SK-N-SH treated with all-trans-retinoic acid at 6 μM for 48 hours (cell line): ENCODE data around the gene HSPE1.
A peak's percentile ranks its signal among the peaks of the same experiment; 100 is the strongest.

Source experiments
- ATAC-seq: fragments of 200-7000 bp; cut with Tn5 transposase; 3 replicates; pipeline ENCODE4 v1.9.1; 2020; ENCODE audit warnings: mild to moderate bottlenecking, moderate library complexity
- ARNTL ChIP-seq: fragments of 450-650 bp; formaldehyde crosslinking; IDR thresholded peaks from 2 replicates; pipeline ENCODE4 v1.5.0; 2020; ENCODE audit warnings: low read depth, mild to moderate bottlenecking, moderate library complexity, borderline replicate concordance
- BACH2 ChIP-seq: fragments of 250-450 bp; sonication (Bioruptor Pico); IDR thresholded peaks from 2 replicates; pipeline ENCODE4 v1.9.0; 2021; ENCODE audit warnings: mild to moderate bottlenecking, borderline replicate concordance
- CSDC2 ChIP-seq: fragments of 250-450 bp; sonication (Bioruptor Pico); IDR thresholded peaks from 2 replicates; pipeline ENCODE4 v1.5.0; 2020; ENCODE audit warnings: mild to moderate bottlenecking, moderate library complexity
- ESRRG ChIP-seq: fragments of 250-450 bp; sonication (Bioruptor Pico); IDR thresholded peaks from 2 replicates; pipeline ENCODE4 v1.6.1; 2021; ENCODE audit warnings: mild to moderate bottlenecking
- GLIS3 ChIP-seq: fragments of 250-450 bp; sonication (Bioruptor Pico); IDR thresholded peaks from 2 replicates; pipeline ENCODE4 v1.5.0; 2020; ENCODE audit warnings: mild to moderate bottlenecking, moderate library complexity
- ISL1 ChIP-seq: fragments of 250-450 bp; sonication (Bioruptor Pico); IDR thresholded peaks from 2 replicates; pipeline ENCODE4 v2.1.2; 2022; ENCODE audit warnings: mild to moderate bottlenecking, moderate library complexity
- OSR1 ChIP-seq: fragments of 250-450 bp; sonication (Bioruptor Pico); IDR thresholded peaks from 2 replicates; pipeline ENCODE4 v1.8.0; 2022; ENCODE audit warnings: moderate library complexity, mild to moderate bottlenecking, inconsistent platforms
- PPARA ChIP-seq: fragments of 250-450 bp; sonication (Bioruptor Pico); IDR thresholded peaks from 2 replicates; pipeline ENCODE4 v1.5.0; 2020; ENCODE audit warnings: mild to moderate bottlenecking, borderline replicate concordance
- RARB ChIP-seq: fragments of 250-450 bp; sonication (Bioruptor Pico); IDR thresholded peaks from 2 replicates; pipeline ENCODE4 v1.8.0; 2021; ENCODE audit warnings: mild to moderate bottlenecking, moderate library complexity
- SNAI2 ChIP-seq: fragments of 250-450 bp; sonication (Bioruptor Pico); IDR thresholded peaks from 2 replicates; pipeline ENCODE4 v1.5.0; 2020; ENCODE audit warnings: mild to moderate bottlenecking, moderate library complexity
- ZC3H10 ChIP-seq: fragments of 250-450 bp; sonication (Bioruptor Pico); IDR thresholded peaks from 2 replicates; pipeline ENCODE4 v1.5.1; 2021; ENCODE audit warnings: mild to moderate bottlenecking, moderate library complexity
- ZFP30 ChIP-seq: fragments of 450-650 bp; formaldehyde crosslinking; IDR thresholded peaks from 2 replicates; pipeline ENCODE4 v1.5.0; 2022; ENCODE audit warnings: mild to moderate bottlenecking, moderate library complexity
- ZNF565 ChIP-seq: fragments of 450-650 bp; formaldehyde crosslinking; conservative IDR thresholded peaks from 2 replicates; pipeline ENCODE4 v1.5.0; 2020; ENCODE audit warnings: low read depth, mild to moderate bottlenecking, moderate library complexity
- ZNF70 ChIP-seq: fragments of 450-650 bp; formaldehyde crosslinking; IDR thresholded peaks from 2 replicates; pipeline ENCODE4 v1.5.0; 2020; ENCODE audit warnings: mild to moderate bottlenecking, moderate library complexity
- ZNF8 ChIP-seq: fragments of 450-650 bp; formaldehyde crosslinking; IDR thresholded peaks from 2 replicates; pipeline ENCODE4 v1.5.0; 2020; ENCODE audit warnings: mild to moderate bottlenecking, moderate library complexity
- TF ChIP-seq, protein P1 (sequence below): fragments of 250-450 bp; sonication (Bioruptor Pico); IDR thresholded peaks from 2 replicates; pipeline ENCODE4 v1.5.1; 2020; ENCODE audit warnings: low read depth, mild to moderate bottlenecking, moderate library complexity
- TF ChIP-seq, protein P2 (sequence below): fragments of 250-450 bp; sonication (Bioruptor Pico); IDR thresholded peaks from 2 replicates; pipeline ENCODE4 v1.5.1; 2021; ENCODE audit warnings: mild to moderate bottlenecking, moderate library complexity
- TF ChIP-seq, protein P3 (sequence below): fragments of 250-450 bp; sonication (Bioruptor Pico); IDR thresholded peaks from 2 replicates; pipeline ENCODE4 v1.8.0; 2020; ENCODE audit warnings: mild to moderate bottlenecking, moderate library complexity, borderline replicate concordance
- TF ChIP-seq, protein P4 (sequence below): fragments of 250-450 bp; sonication (Bioruptor Pico); IDR thresholded peaks from 2 replicates; pipeline ENCODE4 v1.8.0; 2021; ENCODE audit warnings: low read depth, mild to moderate bottlenecking, moderate library complexity, borderline replicate concordance

Gene HSPE1

DNA sequence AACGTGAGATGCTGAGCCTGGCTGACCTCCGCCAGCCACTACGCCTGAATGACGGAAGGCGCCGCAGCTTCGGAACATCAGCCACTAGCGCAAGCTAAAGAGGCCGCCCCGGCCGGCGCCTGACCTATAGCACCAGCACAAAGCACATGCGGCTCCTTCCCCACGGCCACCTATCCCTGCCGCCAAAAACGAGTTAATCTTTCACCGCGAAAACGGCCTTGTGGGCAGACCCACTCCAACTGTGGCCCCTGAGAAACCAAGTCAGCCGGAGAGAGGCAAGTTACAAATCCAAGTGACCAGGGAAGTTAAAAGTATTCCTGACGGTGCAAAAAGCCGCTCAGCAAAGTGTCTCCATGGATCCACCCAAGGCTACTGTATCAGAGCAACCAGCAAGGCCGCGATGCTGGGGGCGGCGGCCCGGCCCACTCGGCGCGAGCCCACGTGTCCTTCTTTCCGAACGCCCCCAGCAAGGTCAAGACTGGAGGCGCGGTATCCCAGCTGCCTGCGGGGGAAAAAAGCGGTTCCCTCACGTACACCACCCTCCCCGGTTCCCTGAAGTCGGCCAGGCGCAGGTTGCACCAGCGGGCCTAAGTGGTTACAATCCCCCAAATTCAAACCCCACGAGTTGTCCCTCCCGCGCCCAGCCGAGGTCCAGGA is 1.1 kb upstream of the HSPE1 start:
- no peak for TF ChIP-seq RARB (CRISPR knock-in tag)
- TF ChIP-seq ZNF8 (CRISPR knock-in tag), result no peak
- TF ChIP-seq ARNTL (CRISPR knock-in tag), result no peak
- no peak for TF ChIP-seq OSR1
- TF ChIP-seq CSDC2 (CRISPR knock-in tag), result no peak
- no peak for TF ChIP-seq ZNF70 (CRISPR knock-in tag)
- TF ChIP-seq, protein P1, sequence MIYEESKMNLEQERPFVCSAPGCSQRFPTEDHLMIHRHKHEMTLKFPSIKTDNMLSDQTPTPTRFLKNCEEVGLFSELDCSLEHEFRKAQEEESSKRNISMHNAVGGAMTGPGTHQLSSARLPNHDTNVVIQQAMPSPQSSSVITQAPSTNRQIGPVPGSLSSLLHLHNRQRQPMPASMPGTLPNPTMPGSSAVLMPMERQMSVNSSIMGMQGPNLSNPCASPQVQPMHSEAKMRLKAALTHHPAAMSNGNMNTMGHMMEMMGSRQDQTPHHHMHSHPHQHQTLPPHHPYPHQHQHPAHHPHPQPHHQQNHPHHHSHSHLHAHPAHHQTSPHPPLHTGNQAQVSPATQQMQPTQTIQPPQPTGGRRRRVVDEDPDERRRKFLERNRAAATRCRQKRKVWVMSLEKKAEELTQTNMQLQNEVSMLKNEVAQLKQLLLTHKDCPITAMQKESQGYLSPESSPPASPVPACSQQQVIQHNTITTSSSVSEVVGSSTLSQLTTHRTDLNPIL (CRISPR knock-in tag), result no peak
- no peak for TF ChIP-seq GLIS3 (CRISPR knock-in tag)
- TF ChIP-seq BACH2 (CRISPR knock-in tag), result no peak
- no peak for TF ChIP-seq PPARA (CRISPR knock-in tag)

DNA sequence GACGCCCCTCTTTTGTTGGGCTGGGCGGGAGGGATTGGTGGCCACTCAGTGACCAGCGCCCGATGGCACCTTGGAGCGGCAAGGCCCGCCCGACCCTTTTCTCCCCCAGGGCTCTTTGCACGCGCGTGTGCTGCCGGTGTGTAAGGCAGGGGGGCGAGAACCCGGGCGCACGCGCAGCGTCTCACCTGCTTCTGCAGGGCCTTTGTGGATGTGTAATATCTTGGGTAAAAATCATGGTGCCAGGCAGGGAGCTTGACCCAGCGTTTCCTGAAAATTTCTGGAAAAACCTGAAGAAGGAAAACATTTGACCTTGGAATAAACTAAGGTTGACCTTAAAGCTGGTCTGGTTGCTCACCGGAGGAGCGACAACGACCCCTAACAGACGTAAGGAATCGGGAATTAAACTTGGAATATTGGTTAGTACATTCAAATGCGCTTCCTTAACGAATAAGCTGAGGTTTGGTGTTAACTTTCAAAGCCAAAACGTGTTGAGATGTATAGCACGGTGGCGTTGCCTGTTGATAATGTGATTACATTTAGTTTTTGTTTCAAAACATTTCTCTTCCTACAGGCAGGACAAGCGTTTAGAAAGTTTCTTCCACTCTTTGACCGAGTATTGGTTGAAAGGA is 438 bp downstream of the HSPE1 start:
- TF ChIP-seq ZNF8 (CRISPR knock-in tag) (no peak), SNAI2 (no peak), CSDC2 (CRISPR knock-in tag) (no peak)
- peak; percentile 0; the same call in 2 of the 3 replicates for ATAC-seq

More for the DNA sequence above, 1.1 kb upstream of the HSPE1 start:
- peak; percentile 40 for ATAC-seq

DNA sequence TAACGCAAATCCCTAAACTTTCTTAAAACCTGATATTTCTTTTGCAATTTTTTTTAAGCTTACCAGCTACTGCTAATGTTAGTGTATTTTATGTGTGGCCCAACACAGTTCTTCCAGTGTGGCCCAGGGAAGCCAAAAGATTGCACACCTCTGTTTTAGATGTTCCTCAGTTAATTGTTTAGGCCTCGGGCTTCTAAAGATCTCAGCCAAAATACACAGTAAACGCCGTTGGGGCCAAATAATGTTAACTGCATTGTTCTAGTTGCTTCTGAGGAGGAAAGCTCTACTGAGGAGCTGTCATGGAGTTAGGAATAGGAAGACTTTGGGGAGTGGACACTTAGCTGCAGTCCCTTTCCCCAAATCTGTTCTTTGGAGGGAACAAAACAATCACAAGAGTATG is 2.0 kb downstream of the HSPE1 start:
- TF ChIP-seq, protein P1 (CRISPR knock-in tag), result no peak
- TF ChIP-seq PPARA (CRISPR knock-in tag) (no peak), ISL1 (CRISPR knock-in tag) (no peak), ESRRG (CRISPR knock-in tag) (no peak), ARNTL (CRISPR knock-in tag) (no peak)
- TF ChIP-seq, protein P2, sequence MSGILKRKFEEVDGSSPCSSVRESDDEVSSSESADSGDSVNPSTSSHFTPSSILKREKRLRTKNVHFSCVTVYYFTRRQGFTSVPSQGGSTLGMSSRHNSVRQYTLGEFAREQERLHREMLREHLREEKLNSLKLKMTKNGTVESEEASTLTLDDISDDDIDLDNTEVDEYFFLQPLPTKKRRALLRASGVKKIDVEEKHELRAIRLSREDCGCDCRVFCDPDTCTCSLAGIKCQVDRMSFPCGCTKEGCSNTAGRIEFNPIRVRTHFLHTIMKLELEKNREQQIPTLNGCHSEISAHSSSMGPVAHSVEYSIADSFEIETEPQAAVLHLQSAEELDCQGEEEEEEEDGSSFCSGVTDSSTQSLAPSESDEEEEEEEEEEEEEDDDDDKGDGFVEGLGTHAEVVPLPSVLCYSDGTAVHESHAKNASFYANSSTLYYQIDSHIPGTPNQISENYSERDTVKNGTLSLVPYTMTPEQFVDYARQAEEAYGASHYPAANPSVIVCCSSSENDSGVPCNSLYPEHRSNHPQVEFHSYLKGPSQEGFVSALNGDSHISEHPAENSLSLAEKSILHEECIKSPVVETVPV, result no peak
- TF ChIP-seq, protein P3, sequence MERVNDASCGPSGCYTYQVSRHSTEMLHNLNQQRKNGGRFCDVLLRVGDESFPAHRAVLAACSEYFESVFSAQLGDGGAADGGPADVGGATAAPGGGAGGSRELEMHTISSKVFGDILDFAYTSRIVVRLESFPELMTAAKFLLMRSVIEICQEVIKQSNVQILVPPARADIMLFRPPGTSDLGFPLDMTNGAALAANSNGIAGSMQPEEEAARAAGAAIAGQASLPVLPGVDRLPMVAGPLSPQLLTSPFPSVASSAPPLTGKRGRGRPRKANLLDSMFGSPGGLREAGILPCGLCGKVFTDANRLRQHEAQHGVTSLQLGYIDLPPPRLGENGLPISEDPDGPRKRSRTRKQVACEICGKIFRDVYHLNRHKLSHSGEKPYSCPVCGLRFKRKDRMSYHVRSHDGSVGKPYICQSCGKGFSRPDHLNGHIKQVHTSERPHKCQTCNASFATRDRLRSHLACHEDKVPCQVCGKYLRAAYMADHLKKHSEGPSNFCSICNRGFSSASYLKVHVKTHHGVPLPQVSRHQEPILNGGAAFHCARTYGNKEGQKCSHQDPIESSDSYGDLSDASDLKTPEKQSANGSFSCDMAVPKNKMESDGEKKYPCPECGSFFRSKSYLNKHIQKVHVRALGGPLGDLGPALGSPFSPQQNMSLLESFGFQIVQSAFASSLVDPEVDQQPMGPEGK (CRISPR knock-in tag), result no peak
- ATAC-seq, result no peak

DNA sequence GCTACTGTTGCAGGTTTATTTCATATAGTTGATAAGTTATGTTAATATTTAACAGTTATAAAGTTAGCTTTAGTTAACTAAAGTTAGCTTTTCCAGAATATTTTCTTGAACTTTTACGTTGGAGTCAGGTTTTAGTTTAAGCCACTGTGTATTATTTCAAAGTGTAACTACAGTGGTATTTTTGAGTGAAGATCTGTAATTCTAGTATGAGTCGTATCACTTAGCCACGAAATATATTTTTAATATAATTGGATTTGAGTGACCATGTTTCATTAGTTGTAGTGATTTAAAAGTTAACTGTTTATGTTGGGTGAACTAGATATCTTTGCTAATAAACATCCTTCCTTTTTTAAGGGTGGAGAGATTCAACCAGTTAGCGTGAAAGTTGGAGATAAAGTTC is 2.5 kb downstream of the HSPE1 start:
- ATAC-seq, result no peak

More for the DNA sequence above, 2.5 kb downstream of the HSPE1 start:
- TF ChIP-seq ESRRG (CRISPR knock-in tag), result no peak
- TF ChIP-seq PPARA (CRISPR knock-in tag), result no peak
- TF ChIP-seq, protein P4, sequence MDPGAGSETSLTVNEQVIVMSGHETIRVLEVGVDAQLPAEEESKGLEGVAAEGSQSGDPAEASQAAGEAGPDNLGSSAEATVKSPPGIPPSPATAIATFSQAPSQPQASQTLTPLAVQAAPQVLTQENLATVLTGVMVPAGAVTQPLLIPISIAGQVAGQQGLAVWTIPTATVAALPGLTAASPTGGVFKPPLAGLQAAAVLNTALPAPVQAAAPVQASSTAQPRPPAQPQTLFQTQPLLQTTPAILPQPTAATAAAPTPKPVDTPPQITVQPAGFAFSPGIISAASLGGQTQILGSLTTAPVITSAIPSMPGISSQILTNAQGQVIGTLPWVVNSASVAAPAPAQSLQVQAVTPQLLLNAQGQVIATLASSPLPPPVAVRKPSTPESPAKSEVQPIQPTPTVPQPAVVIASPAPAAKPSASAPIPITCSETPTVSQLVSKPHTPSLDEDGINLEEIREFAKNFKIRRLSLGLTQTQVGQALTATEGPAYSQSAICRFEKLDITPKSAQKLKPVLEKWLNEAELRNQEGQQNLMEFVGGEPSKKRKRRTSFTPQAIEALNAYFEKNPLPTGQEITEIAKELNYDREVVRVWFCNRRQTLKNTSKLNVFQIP (CRISPR knock-in tag), result no peak
- TF ChIP-seq RARB (CRISPR knock-in tag), result no peak
- TF ChIP-seq ZFP30 (CRISPR knock-in tag), result no peak
- TF ChIP-seq BACH2 (CRISPR knock-in tag), result no peak
- TF ChIP-seq, protein P3 (CRISPR knock-in tag), result no peak
- TF ChIP-seq ARNTL (CRISPR knock-in tag), result no peak
- TF ChIP-seq GLIS3 (CRISPR knock-in tag), result no peak
- TF ChIP-seq, protein P2, result no peak
- no peak for TF ChIP-seq ZC3H10 (CRISPR knock-in tag)
- no peak for TF ChIP-seq OSR1
- no peak for TF ChIP-seq ZNF565 (CRISPR knock-in tag)
- TF ChIP-seq, protein P1 (CRISPR knock-in tag), result no peak
